IPS-18c (cell line): Measurements from ENCODE around the gene NUMB.

Source experiments
- H3K4me3 ChIP-seq: 2 replicates; pipeline ENCODE4 v1.7.0; 2013; ENCODE audit warnings: low read depth, mild to moderate bottlenecking, low read length, moderate library complexity; ENCODE audit not compliant: insufficient read depth
- H3K9me3 ChIP-seq: one replicate; pipeline ENCODE4 v1.6.1; 2013; ENCODE audit warnings: mild to moderate bottlenecking, low read length, moderate library complexity; ENCODE audit not compliant: control insufficient read depth, insufficient read depth

Gene NUMB

DNA sequence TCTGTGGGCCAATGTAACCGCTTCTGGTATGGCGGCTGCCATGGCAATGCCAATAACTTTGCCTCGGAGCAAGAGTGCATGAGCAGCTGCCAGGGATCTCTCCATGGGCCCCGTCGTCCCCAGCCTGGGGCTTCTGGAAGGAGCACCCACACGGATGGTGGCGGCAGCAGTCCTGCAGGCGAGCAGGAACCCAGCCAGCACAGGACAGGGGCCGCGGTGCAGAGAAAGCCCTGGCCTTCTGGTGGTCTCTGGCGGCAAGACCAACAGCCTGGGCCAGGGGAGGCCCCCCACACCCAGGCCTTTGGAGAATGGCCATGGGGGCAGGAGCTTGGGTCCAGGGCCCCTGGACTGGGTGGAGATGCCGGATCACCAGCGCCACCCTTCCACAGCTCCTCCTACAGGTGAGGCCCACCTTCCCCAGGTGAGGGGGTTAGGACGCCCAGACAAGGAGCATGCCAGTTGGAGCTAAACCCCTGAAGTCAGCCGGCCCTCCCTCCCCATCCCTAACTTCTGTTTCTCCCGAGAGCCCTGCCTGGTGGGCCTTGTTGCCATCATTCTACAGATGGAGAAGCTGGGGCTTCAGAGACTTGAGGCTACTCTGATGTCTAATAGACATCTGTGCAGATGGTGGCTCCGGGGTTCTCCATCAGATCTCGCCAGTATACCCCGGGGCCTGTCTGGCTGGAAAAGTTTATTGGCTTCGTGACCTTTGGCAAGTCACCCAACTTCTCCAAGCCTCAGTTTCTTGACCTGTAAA lies 195.7 kb downstream of the NUMB start:
- H3K9me3 ChIP-seq: no peaks in the 10 kb centered on the region
- no peak overlapping the region for H3K4me3 ChIP-seq

DNA sequence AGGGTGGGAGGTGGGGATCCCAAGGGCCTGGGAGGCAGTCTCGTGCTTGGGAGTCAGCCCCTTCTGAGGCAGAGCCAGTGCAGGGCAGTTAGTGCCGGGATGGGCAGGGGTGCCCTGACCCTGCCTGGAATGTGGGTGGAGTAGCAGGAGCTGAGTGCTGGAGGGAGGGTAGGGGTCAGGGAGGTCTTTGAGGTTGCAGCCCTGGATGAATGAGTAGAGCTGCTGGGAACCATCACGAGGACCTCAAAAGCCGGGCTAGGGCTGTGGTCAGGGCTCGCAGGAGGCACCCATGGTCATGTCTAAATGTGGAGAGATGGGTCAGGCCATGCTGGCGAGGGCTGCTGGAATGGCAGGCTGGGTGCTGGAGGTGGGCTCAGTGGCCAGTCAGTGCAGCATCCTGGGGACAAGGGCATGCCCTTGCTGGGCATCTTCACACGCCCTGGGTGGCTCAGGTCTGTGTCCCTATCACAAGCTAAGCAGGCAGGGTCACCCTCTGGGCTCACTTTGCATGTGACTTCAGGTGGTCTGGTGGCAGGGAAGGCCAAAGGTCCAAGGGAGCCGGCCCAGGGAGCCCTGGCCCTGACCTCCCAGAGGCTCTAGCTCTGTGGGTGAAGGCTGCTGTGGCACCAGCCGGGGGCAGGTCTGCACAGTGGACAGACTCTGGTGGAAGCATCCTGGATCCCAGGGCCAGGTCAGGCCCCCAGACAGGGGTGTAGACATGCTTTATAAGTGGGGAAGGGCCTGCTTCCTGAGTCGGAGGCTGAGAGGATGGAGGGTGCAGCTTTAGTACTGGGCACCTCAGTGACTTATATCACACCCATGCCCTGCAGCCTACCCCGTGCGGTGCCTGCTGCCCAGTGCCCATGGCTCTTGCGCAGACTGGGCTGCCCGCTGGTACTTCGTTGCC lies 196.6 kb downstream of the NUMB start:
- Histone ChIP-seq H3K4me3 (no peak overlapping the region), H3K9me3 (no peaks in the 10 kb centered on the region)

DNA sequence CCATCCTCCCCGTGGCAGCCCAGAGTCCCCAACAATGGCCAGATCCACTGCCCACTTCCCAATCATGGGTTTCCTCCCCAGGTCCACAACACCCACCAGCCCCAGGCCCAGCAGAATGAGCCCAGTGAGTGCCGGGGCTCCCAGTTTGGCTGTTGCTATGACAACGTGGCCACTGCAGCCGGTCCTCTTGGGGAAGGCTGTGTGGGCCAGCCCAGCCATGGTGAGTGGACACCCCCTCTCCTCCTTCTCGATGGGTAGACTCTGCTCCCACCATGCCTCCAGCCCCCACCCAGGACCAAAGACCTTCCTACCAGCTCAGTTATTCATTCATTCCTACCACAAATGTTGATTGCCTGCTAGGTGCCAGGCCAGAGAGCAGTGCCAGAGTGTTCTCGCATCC lies 197.3 kb downstream of the NUMB start:
- H3K4me3 ChIP-seq: no peak overlapping the region
- H3K9me3 ChIP-seq: no peaks in the 10 kb centered on the region

DNA sequence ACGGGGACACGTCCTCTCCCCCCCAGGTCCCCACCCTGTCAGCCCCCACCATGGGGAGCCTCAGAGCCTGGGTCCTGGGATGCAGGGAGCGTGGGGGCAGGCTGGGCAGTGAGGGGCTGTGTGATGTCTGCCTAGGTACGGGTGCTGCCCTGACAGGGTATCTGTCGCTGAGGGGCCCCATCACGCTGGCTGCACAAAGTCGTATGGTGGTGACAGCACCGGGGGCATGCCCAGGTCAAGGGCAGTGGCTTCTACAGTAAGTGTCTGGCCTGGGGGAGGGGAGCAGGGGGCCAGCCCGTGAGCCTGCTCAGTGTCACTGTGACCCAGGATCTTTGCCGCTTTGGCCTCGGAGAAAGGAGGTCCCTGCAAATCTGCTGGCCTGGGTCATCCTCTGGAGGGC lies 197.8 kb downstream of the NUMB start:
- H3K4me3 ChIP-seq: no peak overlapping the region

DNA sequence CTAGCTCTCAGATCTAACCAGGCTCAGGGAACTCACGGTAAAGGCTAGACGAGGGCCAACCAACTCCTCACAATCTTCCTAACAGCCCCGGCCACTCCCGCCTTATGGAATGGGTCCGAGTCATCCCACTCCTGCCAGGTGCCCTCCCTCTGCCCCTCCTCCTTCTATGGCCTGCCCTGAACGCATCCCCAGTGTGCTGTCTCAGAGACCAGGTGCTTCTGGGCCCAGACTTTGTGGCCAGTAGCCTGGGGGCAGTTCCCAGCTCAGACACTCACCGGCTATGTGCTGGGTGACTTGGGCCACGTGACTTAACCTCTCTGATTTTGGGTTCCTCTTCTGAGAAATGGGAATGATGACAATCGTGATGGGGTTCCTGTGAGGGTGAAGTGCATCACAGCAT lies 198.5 kb downstream of the NUMB start:
- Histone ChIP-seq H3K9me3 (no peaks in the 10 kb centered on the region), H3K4me3 (no peak overlapping the region)

More for the DNA sequence above, 197.8 kb downstream of the NUMB start:
- no peaks in the 10 kb centered on the region for H3K9me3 ChIP-seq

DNA sequence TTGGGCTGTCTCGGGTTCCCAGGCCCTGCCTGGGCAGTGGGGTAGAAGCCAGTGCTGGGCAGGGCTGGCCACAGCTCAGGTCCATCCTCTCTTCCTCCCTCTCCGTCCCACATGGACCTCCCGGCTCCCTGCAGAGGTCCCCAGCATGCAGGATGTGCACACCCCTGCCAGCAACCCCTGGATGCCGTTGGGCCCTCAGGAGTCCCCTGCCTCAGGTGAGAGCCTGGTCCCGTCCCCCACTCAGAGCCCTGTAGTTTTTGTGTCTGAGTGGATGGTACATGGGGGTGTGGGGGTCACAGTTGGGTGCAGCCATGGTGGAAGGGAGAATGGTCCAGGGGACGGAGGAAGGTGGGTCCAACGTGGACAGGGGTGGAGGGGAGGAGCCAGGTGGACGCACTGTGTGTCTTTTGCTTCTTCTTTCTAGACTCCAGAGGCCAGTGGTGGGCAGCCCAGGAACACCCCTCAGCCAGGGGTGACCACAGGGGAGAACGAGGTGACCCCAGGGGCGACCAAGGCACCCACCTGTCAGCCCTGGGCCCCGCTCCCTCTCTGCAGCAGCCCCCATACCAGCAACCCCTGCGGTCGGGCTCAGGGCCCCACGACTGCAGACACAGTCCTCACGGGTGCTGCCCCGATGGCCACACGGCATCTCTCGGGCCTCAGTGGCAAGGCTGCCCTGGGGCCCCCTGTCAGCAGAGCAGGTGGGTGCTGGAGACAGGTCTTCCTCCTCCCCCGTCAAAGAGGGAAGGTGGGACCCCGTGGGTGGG lies 199.3 kb downstream of the NUMB start:
- Histone ChIP-seq H3K9me3 (no peaks in the 10 kb centered on the region), H3K4me3 (no peak overlapping the region)

DNA sequence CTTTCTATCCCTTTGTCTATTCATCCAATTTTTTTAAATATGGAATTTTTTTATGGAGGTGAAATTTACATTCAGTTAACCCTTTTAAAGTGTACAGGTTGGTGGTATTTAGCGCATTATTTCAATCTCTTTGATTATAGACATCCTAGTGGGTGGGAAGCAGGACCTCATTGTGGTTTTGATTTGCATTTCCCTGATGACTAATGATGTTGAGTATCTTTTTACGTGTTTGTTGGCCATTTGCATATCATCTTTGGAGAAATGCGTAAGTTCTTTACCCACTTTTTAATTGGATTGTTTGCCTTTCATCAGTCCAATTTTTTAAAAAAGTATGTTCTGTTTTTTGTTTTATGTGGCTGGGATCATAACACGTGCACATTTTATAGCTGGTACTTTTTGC lies 200.3 kb downstream of the NUMB start:
- no peaks in the 10 kb centered on the region for H3K9me3 ChIP-seq
- H3K4me3 ChIP-seq: no peak overlapping the region

DNA sequence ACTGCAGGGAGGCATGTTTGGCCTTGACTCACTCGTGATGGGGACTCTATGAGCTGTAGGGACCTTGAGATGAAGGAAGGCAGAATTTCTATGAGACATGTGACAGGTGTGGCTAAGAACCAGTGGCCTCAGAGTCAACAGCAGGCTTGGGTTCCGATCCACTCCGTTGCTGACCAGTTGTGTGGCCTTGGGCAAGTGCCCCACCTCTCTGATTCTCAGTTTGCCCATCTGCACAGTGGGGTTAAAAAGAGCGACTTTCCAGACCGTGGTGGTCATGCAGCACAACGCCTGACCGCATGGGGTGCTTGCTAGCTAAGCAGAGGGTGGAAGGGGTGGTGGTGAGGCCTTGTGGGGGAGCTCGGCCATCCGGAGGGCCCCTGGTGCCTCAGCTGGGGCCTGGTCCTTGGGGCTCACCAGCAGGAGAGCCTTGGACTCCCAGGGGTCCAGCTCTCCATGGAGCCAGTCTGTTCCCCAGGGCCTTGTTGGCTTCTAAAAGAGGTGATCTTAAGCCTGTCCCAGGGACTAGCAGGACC lies 202.6 kb downstream of the NUMB start:
- Histone ChIP-seq H3K9me3 (no peaks in the 10 kb centered on the region), H3K4me3 (no peak overlapping the region)

DNA sequence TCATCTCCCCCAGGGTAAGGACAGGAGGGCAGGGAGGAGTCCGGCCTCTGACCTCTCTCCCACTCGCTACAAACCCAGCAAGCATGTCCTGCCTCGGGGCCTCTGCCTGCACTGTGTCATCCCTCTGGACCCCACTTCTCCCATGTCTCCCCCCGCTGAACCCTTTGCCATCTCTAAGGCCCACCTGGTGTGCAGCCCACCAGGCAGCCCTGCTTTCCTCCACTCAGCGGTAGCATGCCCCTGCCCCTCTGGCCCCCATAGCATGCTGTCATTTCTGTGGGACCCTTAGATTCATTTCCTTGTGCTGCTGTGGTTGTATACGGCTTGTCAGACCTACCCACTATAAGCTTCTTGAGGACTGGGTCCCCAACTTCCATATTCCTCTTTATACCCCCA lies 203.3 kb downstream of the NUMB start:
- no peak overlapping the region for H3K4me3 ChIP-seq
- H3K9me3 ChIP-seq: no peaks in the 10 kb centered on the region

DNA sequence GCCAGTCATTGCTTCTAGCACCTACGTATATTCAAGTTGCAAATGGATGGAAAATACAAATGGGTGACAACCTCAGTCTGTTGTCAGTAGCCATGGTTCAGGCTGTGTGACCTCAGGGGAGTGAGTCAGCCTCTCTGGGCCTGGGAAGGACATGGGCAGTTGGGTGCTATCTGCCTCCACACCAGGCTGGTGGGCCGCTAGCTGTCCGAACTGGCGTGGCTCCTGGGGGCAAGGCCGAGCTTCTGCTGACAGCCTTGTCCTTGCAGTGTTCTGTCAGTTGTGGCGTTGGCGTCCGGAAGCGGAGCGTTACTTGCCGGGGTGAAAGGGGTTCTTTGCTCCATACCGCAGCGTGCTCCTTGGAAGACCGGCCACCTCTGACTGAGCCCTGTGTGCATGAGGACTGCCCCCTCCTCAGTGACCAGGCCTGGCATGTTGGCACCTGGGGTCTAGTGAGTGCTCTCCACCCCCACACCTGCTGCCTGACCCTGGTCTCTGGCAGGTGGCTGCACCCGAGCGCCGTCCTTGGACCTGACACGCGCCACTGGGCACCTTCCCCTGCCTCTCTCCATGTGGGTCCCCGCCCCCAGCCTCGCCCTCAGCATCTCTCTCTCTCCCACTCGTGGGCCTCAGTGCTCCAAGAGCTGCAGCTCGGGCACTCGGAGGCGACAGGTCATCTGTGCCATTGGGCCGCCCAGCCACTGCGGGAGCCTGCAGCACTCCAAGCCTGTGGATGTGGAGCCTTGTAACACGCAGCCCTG lies 203.9 kb downstream of the NUMB start:
- H3K9me3 ChIP-seq: no peaks in the 10 kb centered on the region

DNA sequence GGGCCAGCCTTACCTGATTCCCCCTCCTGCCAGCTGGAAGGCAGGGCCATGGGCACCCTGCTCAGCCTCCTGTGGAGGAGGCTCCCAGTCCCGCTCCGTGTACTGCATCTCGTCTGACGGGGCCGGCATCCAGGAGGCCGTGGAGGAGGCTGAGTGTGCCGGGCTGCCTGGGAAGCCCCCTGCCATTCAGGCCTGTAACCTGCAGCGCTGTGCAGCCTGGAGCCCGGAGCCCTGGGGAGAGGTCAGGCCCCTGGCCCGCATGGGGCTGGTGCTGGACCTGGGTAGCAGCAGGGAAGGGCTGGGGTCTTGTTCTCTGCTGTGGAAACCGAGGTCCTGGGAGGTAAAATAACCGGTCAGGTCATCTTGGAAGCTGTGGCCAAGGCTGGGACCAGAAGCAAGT lies 204.6 kb downstream of the NUMB start:
- Histone ChIP-seq H3K4me3 (no peak overlapping the region), H3K9me3 (no peaks in the 10 kb centered on the region)

More for the DNA sequence above, 203.9 kb downstream of the NUMB start:
- no peak overlapping the region for H3K4me3 ChIP-seq

DNA sequence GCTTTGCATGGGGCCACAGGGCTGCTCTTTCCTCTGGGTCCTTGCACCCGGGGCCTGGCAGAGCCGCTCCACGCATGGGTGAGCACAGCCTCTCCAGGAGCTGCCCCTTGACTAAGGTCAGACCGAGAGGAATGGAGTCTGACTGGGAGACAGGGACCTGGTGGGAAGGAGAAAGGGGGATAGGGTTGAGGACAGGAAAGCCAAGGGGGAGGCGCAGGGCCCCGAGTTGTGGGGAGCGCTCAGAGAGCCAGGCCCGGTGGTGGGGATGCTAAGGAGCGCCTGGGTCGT lies 205.1 kb downstream of the NUMB start:
- no peak overlapping the region for H3K4me3 ChIP-seq
- H3K9me3 ChIP-seq: no peaks in the 10 kb centered on the region

DNA sequence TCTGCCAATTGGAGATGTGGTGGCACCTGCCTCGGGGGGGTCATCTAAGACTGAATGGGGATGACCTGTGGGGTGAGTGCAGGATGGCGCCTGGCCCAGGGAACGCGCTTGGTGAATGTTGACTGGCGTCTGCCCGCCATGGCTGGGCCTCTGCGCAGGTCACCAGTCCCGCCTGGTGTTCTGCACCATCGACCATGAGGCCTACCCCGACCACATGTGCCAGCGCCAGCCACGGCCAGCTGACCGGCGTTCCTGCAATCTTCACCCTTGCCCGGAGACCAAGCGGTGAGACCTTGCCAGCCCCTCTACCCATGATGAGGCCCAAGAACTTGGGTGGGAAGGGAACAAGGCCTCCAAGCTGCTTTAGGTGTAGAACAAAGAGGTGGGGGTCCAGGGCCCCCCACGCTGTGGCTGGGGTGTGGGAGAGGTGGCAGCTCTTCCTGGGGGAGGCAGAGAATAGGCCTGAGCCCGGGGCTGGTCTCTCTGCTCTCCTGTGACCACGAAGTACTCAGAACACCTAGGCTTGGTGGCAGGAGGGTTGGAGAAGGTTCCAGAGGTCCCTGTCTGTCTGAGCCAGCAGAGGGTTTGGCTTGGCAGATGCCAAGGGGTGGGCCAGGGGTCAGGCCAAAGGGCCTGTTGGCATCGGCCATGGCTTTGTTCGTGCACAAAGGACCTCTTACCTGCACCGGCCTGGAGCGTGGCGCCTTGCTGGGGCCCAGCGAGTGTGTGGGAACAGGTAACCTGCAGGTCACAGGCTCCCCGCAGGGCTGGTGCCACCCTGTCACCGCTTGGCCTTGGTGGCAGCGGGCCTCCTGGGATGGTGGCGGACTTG lies 205.6 kb downstream of the NUMB start:
- no peaks in the 10 kb centered on the region for H3K9me3 ChIP-seq
- H3K4me3 ChIP-seq: no peak overlapping the region

DNA sequence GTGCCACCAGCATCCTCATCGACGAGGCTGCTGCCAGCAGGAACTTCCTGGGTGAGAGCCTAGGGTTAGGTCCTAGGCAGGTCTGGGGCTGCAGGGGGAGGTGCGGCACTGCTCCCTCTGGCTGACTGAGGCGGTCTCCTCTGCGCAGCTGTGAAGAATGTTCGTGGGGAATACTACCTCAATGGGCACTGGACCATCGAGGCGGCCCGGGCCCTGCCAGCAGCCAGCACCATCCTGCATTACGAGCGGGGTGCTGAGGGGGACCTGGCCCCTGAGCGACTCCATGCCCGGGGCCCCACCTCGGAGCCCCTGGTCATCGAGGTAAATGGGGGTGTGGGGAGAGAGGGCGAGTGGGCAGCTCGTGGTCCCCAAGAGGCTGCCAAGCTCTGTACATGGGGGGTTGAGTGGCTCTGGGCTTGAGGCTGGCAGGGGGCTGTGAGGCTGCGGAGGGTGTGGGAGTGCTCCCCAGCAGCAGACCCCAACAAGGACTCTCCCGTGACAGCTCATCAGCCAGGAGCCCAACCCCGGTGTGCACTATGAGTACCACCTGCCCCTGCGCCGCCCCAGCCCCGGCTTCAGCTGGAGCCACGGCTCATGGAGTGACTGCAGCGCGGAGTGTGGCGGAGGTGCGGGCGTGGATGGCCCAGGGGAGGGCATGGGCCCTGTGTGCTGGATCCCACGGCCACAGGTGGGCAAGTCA lies 206.7 kb downstream of the NUMB start:
- H3K4me3 ChIP-seq: no peak overlapping the region
- no peaks in the 10 kb centered on the region for H3K9me3 ChIP-seq

DNA sequence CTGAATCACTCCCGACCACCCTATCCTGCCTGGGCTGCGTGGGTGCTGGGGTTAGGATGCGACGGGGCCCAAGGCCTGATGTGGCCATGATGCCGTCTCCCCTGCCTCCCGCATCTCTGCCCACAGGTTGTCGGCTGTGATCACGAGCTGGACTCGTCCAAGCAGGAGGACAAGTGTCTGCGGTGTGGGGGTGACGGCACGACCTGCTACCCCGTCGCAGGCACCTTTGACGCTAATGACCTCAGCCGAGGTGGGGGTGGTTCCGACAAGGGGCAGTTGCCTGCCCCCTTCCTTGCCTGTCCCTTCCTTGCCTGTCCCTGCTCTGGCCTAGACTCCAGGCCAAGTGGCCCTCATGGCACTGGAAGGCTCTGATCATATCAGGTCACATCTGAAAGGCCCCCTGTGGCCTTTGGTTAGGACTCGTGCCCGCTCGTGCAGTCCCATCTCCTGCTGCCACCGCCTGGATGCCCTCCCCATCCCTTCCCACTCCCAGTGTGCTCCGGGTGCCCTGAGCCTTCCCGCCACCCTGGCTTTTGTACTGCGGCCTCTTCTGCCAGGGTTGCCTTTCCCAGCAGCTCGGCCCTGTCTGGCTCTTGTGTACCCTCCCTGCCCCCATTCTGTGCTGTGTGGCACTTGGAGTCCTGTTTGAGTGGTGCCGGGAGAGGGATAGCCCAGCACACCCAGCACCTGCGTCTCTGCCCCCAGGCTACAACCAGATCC lies 207.4 kb downstream of the NUMB start:
- H3K9me3 ChIP-seq: no peaks in the 10 kb centered on the region
- no peak overlapping the region for H3K4me3 ChIP-seq
